22Rv1 (cell line): Measurements from ENCODE around the gene DZIP1L.

Experiments used
- H3K27ac ChIP-seq: fragments of 450-650 bp; 2 replicates; pipeline ENCODE4 v1.5.1; 2017
- CTCF ChIP-seq: fragments of 450-650 bp; IDR thresholded peaks from 2 replicates; pipeline ENCODE4 v1.5.1; 2017; ENCODE audit warnings: mild to moderate bottlenecking
- ZFX ChIP-seq: fragments of 450-650 bp; IDR thresholded peaks from 2 replicates; pipeline ENCODE4 v1.6.1; 2017; ENCODE audit warnings: antibody characterized with exemption, borderline replicate concordance

The DZIP1L gene

GRCh38 chr3:138139691-138140090, 24.3 kb upstream of the DZIP1L start:
- TF ChIP-seq ZFX (no peak), CTCF (no peak)
- H3K27ac ChIP-seq = no peak overlapping the region

- TF ChIP-seq ZFX (no peak), CTCF (no peak)
- no peak overlapping the region for H3K27ac ChIP-seq
These were observed 22.5 kb upstream of the DZIP1L start for GRCh38 chr3:138137861-138138260.

- H3K27ac ChIP-seq = no peak overlapping the region
- TF ChIP-seq ZFX (no peak), CTCF (no peak)
These were observed 20.8 kb upstream of the DZIP1L start for GRCh38 chr3:138136201-138136600.

GRCh38 chr3:138135833-138136194, 20.4 kb upstream of the DZIP1L start:
- TF ChIP-seq ZFX = no peak
- TF ChIP-seq CTCF = no peak

GRCh38 chr3:138135146-138135832, 19.9 kb upstream of the DZIP1L start:
- H3K27ac ChIP-seq = no peak overlapping the region
- TF ChIP-seq ZFX (no peak), CTCF (no peak)

More at GRCh38 chr3:138135833-138136194, 20.4 kb upstream of the DZIP1L start:
- H3K27ac ChIP-seq = no peak overlapping the region

GRCh38 chr3:138132239-138132638, 16.8 kb upstream of the DZIP1L start, which contains the start of gene A4GNT:
TSS of gene A4GNT (minus strand) at chr3:138132390. CDS start at chr3:138131256, 1,134 bp downstream.
- no peak within 1 kb of the TSS for H3K27ac ChIP-seq
- TF ChIP-seq CTCF (no peak), ZFX (no peak)

GRCh38 chr3:138127636-138128365, 12.4 kb upstream of the DZIP1L start:
- TF ChIP-seq CTCF = no peak
- TF ChIP-seq ZFX = no peak
- no peak overlapping the region for H3K27ac ChIP-seq
